ENCODE measurements around the gene IRX3.

DNA sequence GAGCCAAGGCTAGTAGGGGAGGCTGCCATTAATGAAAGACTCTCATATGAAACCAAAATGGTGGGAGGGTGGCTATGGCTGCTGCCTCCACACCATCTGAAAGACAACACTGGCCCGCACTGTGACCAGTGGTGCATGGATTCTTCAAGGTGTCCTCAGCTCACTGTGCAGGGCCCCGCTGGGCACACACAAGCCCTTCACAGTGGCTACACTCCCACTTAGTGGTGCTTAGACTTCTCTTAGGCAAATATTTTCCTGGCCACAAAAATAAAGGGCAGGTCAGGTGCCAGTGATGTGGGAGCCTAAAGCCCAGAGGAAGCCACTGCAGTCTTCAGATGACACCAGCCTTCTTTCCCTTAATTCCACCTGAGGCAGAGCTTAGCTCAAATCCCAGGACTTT, 38.1 kb upstream of the IRX3 start:
- no peak for TF ChIP-seq POLR2AphosphoS5 (IDR thresholded peaks at IDR 0.05)
- TF ChIP-seq, protein P1, sequence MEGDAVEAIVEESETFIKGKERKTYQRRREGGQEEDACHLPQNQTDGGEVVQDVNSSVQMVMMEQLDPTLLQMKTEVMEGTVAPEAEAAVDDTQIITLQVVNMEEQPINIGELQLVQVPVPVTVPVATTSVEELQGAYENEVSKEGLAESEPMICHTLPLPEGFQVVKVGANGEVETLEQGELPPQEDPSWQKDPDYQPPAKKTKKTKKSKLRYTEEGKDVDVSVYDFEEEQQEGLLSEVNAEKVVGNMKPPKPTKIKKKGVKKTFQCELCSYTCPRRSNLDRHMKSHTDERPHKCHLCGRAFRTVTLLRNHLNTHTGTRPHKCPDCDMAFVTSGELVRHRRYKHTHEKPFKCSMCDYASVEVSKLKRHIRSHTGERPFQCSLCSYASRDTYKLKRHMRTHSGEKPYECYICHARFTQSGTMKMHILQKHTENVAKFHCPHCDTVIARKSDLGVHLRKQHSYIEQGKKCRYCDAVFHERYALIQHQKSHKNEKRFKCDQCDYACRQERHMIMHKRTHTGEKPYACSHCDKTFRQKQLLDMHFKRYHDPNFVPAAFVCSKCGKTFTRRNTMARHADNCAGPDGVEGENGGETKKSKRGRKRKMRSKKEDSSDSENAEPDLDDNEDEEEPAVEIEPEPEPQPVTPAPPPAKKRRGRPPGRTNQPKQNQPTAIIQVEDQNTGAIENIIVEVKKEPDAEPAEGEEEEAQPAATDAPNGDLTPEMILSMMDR (IDR thresholded peaks at IDR 0.05): no peak
- no peak for TF ChIP-seq POLR2A (IDR thresholded peaks at IDR 0.05)
- no peak for TF ChIP-seq EP300 (IDR thresholded peaks at IDR 0.05)
